Type B pancreatic cell (in vitro differentiated cells): ENCODE data around the gene SGK1. TPM values are rescaled to one million over a fixed set of nuclear protein-coding genes. Genes with fewer than 3 reads are reported as not detected.
"Not testable (repeated sequence)": the region's sequence is repeated elsewhere in the genome, so short reads cannot be mapped to it uniquely, and the experiment has no call there.

Source experiments
- DNase-seq: peaks from one replicate; pipeline ENCODE4 v3.0.0; 2021; ENCODE audit warnings: mixed read lengths; ENCODE audit not compliant: unreplicated experiment; ENCODE audit errors: extremely low spot score
- H3K27ac Mint-ChIP-seq: 2 replicates; pipeline ENCODE4 v1.8.0; 2021; ENCODE audit warnings: mild to moderate bottlenecking, mixed read lengths
- H3K27me3 Mint-ChIP-seq: 2 replicates; pipeline ENCODE4 v1.8.0; 2021; ENCODE audit warnings: mixed read lengths
- H3K36me3 Mint-ChIP-seq: 2 replicates; pipeline ENCODE4 v1.8.0; 2021; ENCODE audit warnings: mixed read lengths
- H3K4me1 Mint-ChIP-seq: one replicate; pipeline ENCODE4 v1.8.0; 2021; ENCODE audit warnings: mixed read lengths; ENCODE audit not compliant: unreplicated experiment
- H3K4me3 Mint-ChIP-seq: 2 replicates; pipeline ENCODE4 v1.8.0; 2021; ENCODE audit warnings: mild to moderate bottlenecking, mixed read lengths
- H3K9me3 Mint-ChIP-seq: 2 replicates; pipeline ENCODE4 v1.8.0; 2021; ENCODE audit warnings: mixed read lengths
- total RNA-seq: library from RNA; stranded (reverse); gene quantifications from 2 replicates; pipeline ENCODE4 v1.2.1, GENCODE V29; 2021; ENCODE audit warnings: low replicate concordance
- TF ChIP-seq, protein P1 (sequence below): fragments of 200-600 bp; sonication (generic); conservative IDR thresholded peaks from 2 replicates; pipeline ENCODE4 v1.5.0; 2021; ENCODE audit warnings: antibody characterized with exemption, mild to moderate bottlenecking

SGK1 gene
- total RNA-seq, 1 donor from 2014 or later, result 52.6 TPM

- Mint-ChIP-seq H3K27me3 (peaks cover 53% of the 10 kb centered on the region), H3K27ac (no peak overlapping the region), H3K4me1 (no peaks in the 10 kb centered on the region), H3K36me3 (no peaks in the 10 kb centered on the region), H3K4me3 (no peak overlapping the region), H3K9me3 (no peaks in the 10 kb centered on the region)
- TF ChIP-seq, protein P1, sequence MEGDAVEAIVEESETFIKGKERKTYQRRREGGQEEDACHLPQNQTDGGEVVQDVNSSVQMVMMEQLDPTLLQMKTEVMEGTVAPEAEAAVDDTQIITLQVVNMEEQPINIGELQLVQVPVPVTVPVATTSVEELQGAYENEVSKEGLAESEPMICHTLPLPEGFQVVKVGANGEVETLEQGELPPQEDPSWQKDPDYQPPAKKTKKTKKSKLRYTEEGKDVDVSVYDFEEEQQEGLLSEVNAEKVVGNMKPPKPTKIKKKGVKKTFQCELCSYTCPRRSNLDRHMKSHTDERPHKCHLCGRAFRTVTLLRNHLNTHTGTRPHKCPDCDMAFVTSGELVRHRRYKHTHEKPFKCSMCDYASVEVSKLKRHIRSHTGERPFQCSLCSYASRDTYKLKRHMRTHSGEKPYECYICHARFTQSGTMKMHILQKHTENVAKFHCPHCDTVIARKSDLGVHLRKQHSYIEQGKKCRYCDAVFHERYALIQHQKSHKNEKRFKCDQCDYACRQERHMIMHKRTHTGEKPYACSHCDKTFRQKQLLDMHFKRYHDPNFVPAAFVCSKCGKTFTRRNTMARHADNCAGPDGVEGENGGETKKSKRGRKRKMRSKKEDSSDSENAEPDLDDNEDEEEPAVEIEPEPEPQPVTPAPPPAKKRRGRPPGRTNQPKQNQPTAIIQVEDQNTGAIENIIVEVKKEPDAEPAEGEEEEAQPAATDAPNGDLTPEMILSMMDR, result no peak
- DNase-seq, result no peak
Measured at GRCh38 chr6:134308800-134309199, 9.1 kb downstream of the SGK1 start.

- no peaks in the 10 kb centered on the region for H3K36me3 Mint-ChIP-seq
- H3K9me3 Mint-ChIP-seq, result no peaks in the 10 kb centered on the region
- peaks cover 44% of the 10 kb centered on the region for H3K27me3 Mint-ChIP-seq
- no peak overlapping the region for H3K27ac Mint-ChIP-seq
- H3K4me3 Mint-ChIP-seq, result no peak overlapping the region
- TF ChIP-seq, protein P1, result no peak
- no peaks in the 10 kb centered on the region for H3K4me1 Mint-ChIP-seq
- DNase-seq, result no peak
Measured at GRCh38 chr6:134307870-134308269, 10.0 kb downstream of the SGK1 start.

GRCh38 chr6:134307075-134307474 is 10.8 kb downstream of the SGK1 start:
- peaks cover 45% of the 10 kb centered on the region for H3K27me3 Mint-ChIP-seq
- H3K4me3 Mint-ChIP-seq, result no peak overlapping the region
- TF ChIP-seq, protein P1, result no peak
- no peaks in the 10 kb centered on the region for H3K36me3 Mint-ChIP-seq
- H3K27ac Mint-ChIP-seq, result no peak overlapping the region
- H3K4me1 Mint-ChIP-seq, result no peaks in the 10 kb centered on the region
- DNase-seq, result no peak
- no peaks in the 10 kb centered on the region for H3K9me3 Mint-ChIP-seq

GRCh38 chr6:134304381-134304780 is 13.5 kb downstream of the SGK1 start:
- not testable (repeated sequence) for H3K4me1 Mint-ChIP-seq, H3K36me3 Mint-ChIP-seq, DNase-seq, H3K4me3 Mint-ChIP-seq, H3K9me3 Mint-ChIP-seq, H3K27ac Mint-ChIP-seq
- H3K27me3 Mint-ChIP-seq, result peaks cover 41% of the 10 kb centered on the region

- no peak for DNase-seq
- Mint-ChIP-seq H3K4me1 (peaks cover 4% of the 10 kb centered on the region), H3K4me3 (no peak overlapping the region), H3K9me3 (no peaks in the 10 kb centered on the region), H3K27me3 (peaks cover 40% of the 10 kb centered on the region), H3K36me3 (no peaks in the 10 kb centered on the region), H3K27ac (no peak overlapping the region)
- TF ChIP-seq, protein P1, result no peak
Measured at GRCh38 chr6:134303891-134304290, 14.0 kb downstream of the SGK1 start.

- TF ChIP-seq, protein P1, result no peak
Measured at GRCh38 chr6:134299236-134299635, 18.7 kb downstream of the SGK1 start.

More at GRCh38 chr6:134299236-134299635, 18.7 kb downstream of the SGK1 start:
- H3K9me3 Mint-ChIP-seq, result no peaks in the 10 kb centered on the region
- peaks cover 15% of the 10 kb centered on the region for H3K4me1 Mint-ChIP-seq
- peaks cover 3% of the 10 kb centered on the region for H3K36me3 Mint-ChIP-seq
- H3K27ac Mint-ChIP-seq, result peak overlapping the region; percentile 13
- H3K27me3 Mint-ChIP-seq, result peaks cover 39% of the 10 kb centered on the region
- DNase-seq, result no peak
- H3K4me3 Mint-ChIP-seq, result no peak overlapping the region
